K562 (cell line): ENCODE results near the gene INKA2. TPM values are rescaled to one million over a fixed set of nuclear protein-coding genes. Genes with fewer than 3 reads are reported as not detected.
A peak's percentile ranks its signal among the peaks of the same experiment; 100 is the strongest.

Source experiments
- BMI1 ChIP-seq: fragments of 150-350 bp; IDR thresholded peaks from 2 replicates; pipeline ENCODE4 v1.6.1; 2014; ENCODE audit warnings: low read length
- CBX5 ChIP-seq: IDR thresholded peaks from 2 replicates; pipeline ENCODE4 v1.6.1; 2014; ENCODE audit warnings: low read depth, borderline replicate concordance
- CHCHD3 ChIP-seq: fragments of 250-450 bp; sonication (Bioruptor Pico); IDR thresholded peaks from 2 replicates; pipeline ENCODE4 v2.1.2; 2022; ENCODE audit warnings: mild to moderate bottlenecking
- GABPB1 ChIP-seq: sonication (generic); formaldehyde crosslinking; IDR thresholded peaks from 2 replicates; pipeline ENCODE4 v1.8.0; 2022; ENCODE audit warnings: mild to moderate bottlenecking, missing genetic modification reagents
- GATAD2A ChIP-seq: fragments of 450-650 bp; IDR thresholded peaks from 2 replicates; pipeline ENCODE4 v1.6.1; 2017
- HDAC8 ChIP-seq: fragments of 450-650 bp; IDR thresholded peaks from 2 replicates; pipeline ENCODE4 v1.6.1; 2016; ENCODE audit warnings: mild to moderate bottlenecking, missing genetic modification characterization, moderate library complexity, missing compliant biosample characterization
- KLF16 ChIP-seq: IDR thresholded peaks from 2 replicates; pipeline ENCODE4 v1.6.1; 2016; ENCODE audit warnings: antibody characterized with exemption
- KLF6 ChIP-seq: fragments of 250-450 bp; sonication (Bioruptor Pico); IDR thresholded peaks from 2 replicates; pipeline ENCODE4 v1.4.0; 2020; ENCODE audit warnings: mild to moderate bottlenecking, moderate library complexity, borderline replicate concordance
- MAFG ChIP-seq: fragments of 450-650 bp; conservative IDR thresholded peaks from 2 replicates; pipeline ENCODE4 v1.6.1; 2016; ENCODE audit warnings: missing genetic modification characterization, missing compliant biosample characterization
- MEIS2 ChIP-seq: fragments of 450-650 bp; IDR thresholded peaks from 2 replicates; pipeline ENCODE4 v1.6.1; 2014; ENCODE audit warnings: mild to moderate bottlenecking; ENCODE audit not compliant: partially characterized antibody
- PCBP1 ChIP-seq: fragments of 200-400 bp; formaldehyde crosslinking; IDR thresholded peaks from 2 replicates; pipeline ENCODE4 v1.6.1; 2018; ENCODE audit warnings: mild to moderate bottlenecking, low read depth, low read length; ENCODE audit not compliant: poor library complexity, severe bottlenecking
- PML ChIP-seq: IDR thresholded peaks from 2 replicates; pipeline ENCODE4 v1.6.1; 2012; ENCODE audit warnings: low read length, inconsistent platforms
- RHOXF2B ChIP-seq: fragments of 250-450 bp; sonication (Bioruptor Pico); conservative IDR thresholded peaks from 2 replicates; pipeline ENCODE4 v1.5.1; 2021
- TCFL5 ChIP-seq: fragments of 250-450 bp; sonication (Bioruptor Pico); conservative IDR thresholded peaks from 2 replicates; pipeline ENCODE4 v1.6.1; 2021; ENCODE audit warnings: mild to moderate bottlenecking, moderate library complexity, matching md5 sums
- TEAD2 ChIP-seq: fragments of 450-650 bp; IDR thresholded peaks from 2 replicates; pipeline ENCODE4 v1.6.1; 2016; ENCODE audit warnings: missing genetic modification characterization, control low read depth, missing compliant biosample characterization
- ZC3H11A ChIP-seq: IDR thresholded peaks from 2 replicates; pipeline ENCODE4 v1.6.1; 2012; ENCODE audit warnings: low read depth, low read length, improper control_type of control experiment
- ZC3H8 ChIP-seq: fragments of 450-650 bp; IDR thresholded peaks from 2 replicates; pipeline ENCODE4 v1.6.1; 2017
- polyA plus RNA-seq, 8 experiments: library from polyadenylated mRNA; depleted of rRNA in 4 of 8; stranded (reverse) in 5 of 8; unstranded in 3 of 8; fragments of >200 nt; fragmentation: Nextera tagmentation in 2 of 8; fragmentation: Illumina TruSeq in 1 of 8; extraction: Ambion mirVana in 2 of 8; extraction: Trizol in 1 of 8; gene quantifications; 2 replicates each; pipeline versions ENCODE4 v1.2.1 to v1.2.3, GENCODE V29; 2011 to 2014; ENCODE audit warnings: inconsistent platforms in 1 of 8, missing spikeins in 1 of 8
- total RNA-seq, 7 experiments: library from RNA; depleted of rRNA in 6 of 7; stranded (reverse); fragments of >200 nt in 6 of 7; fragmentation: Illumina TruSeq in 2 of 7; extraction: Trizol in 2 of 7; gene quantifications; 2 replicates each; pipeline versions ENCODE4 v1.2.1 to v1.2.3, GENCODE V29; 2011 to 2021; ENCODE audit warnings: low replicate concordance in 1 of 7
- TF ChIP-seq, protein P1 (sequence below): fragments of 150-350 bp; IDR thresholded peaks from 2 replicates; pipeline ENCODE4 v1.6.1; 2014; ENCODE audit warnings: low read depth, mild to moderate bottlenecking, low read length, borderline replicate concordance
- TF ChIP-seq, protein P2 (sequence below): sonication (generic); formaldehyde crosslinking; IDR thresholded peaks from 2 replicates; pipeline ENCODE4 v1.8.1; 2022; ENCODE audit warnings: missing genetic modification reagents
- TF ChIP-seq, protein P3 (sequence below): fragments of 200-800 bp; sonication (Bioruptor generic); IDR thresholded peaks from 2 replicates; pipeline ENCODE4 v1.6.1; 2017; ENCODE audit warnings: missing genetic modification characterization, missing compliant biosample characterization
- TF ChIP-seq, protein P4 (sequence below): fragments of 250-450 bp; sonication (Bioruptor Pico); IDR thresholded peaks from 2 replicates; pipeline ENCODE4 v1.5.0; 2021
- TF ChIP-seq, protein P5 (sequence below): fragments of 450-650 bp; formaldehyde crosslinking; IDR thresholded peaks from 2 replicates; pipeline ENCODE4 v1.4.0; 2020; ENCODE audit warnings: mild to moderate bottlenecking, mixed read lengths

INKA2 gene
- total and polyA plus RNA-seq, 9 of the 15 experiments (the other 6 are each of a cell fraction or from before 2014, with no cell fraction given) = 0.04 to 1.4 (median 0.26) TPM; not detected in 1

DNA sequence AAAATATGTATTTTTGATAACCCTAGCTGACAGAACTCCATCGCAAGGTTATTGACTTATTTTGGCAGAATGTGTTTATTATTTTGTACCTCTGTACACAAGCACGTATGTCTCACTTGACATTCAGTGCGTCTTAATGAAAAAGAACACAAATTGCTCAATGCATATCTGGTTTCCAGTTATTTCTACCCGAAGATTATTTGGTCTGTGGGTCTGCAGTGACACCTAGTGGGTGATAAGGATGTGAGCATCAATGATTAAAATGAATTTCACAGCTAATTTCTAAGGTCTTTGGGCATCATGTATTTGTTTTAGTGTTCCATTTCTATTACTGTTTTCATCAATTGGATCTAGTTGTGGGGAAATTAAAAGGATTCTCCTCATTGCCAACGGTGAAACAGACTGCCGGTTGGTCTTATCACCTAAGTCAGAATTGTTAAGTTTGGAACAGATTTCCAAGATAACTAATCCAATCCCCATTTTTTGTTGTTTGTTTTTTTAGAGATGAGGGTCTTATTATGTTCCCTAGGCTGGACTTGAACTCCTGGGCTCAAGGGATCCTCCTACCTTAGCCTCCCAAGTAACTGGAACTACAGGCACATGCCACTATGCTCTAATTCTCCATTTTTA, 30.4 kb upstream of the INKA2 start (continued):
- TF ChIP-seq GABPB1 = no peak
- TF ChIP-seq RHOXF2B = no peak
- no peak for TF ChIP-seq TCFL5 (CRISPR knock-in tag)
- TF ChIP-seq TEAD2 (tag) = no peak
- TF ChIP-seq, protein P1, sequence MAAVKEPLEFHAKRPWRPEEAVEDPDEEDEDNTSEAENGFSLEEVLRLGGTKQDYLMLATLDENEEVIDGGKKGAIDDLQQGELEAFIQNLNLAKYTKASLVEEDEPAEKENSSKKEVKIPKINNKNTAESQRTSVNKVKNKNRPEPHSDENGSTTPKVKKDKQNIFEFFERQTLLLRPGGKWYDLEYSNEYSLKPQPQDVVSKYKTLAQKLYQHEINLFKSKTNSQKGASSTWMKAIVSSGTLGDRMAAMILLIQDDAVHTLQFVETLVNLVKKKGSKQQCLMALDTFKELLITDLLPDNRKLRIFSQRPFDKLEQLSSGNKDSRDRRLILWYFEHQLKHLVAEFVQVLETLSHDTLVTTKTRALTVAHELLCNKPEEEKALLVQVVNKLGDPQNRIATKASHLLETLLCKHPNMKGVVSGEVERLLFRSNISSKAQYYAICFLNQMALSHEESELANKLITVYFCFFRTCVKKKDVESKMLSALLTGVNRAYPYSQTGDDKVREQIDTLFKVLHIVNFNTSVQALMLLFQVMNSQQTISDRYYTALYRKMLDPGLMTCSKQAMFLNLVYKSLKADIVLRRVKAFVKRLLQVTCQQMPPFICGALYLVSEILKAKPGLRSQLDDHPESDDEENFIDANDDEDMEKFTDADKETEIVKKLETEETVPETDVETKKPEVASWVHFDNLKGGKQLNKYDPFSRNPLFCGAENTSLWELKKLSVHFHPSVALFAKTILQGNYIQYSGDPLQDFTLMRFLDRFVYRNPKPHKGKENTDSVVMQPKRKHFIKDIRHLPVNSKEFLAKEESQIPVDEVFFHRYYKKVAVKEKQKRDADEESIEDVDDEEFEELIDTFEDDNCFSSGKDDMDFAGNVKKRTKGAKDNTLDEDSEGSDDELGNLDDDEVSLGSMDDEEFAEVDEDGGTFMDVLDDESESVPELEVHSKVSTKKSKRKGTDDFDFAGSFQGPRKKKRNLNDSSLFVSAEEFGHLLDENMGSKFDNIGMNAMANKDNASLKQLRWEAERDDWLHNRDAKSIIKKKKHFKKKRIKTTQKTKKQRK = no peak
- TF ChIP-seq, protein P2, sequence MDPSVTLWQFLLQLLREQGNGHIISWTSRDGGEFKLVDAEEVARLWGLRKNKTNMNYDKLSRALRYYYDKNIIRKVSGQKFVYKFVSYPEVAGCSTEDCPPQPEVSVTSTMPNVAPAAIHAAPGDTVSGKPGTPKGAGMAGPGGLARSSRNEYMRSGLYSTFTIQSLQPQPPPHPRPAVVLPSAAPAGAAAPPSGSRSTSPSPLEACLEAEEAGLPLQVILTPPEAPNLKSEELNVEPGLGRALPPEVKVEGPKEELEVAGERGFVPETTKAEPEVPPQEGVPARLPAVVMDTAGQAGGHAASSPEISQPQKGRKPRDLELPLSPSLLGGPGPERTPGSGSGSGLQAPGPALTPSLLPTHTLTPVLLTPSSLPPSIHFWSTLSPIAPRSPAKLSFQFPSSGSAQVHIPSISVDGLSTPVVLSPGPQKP (CRISPR knock-in tag) = no peak
- TF ChIP-seq, protein P3, sequence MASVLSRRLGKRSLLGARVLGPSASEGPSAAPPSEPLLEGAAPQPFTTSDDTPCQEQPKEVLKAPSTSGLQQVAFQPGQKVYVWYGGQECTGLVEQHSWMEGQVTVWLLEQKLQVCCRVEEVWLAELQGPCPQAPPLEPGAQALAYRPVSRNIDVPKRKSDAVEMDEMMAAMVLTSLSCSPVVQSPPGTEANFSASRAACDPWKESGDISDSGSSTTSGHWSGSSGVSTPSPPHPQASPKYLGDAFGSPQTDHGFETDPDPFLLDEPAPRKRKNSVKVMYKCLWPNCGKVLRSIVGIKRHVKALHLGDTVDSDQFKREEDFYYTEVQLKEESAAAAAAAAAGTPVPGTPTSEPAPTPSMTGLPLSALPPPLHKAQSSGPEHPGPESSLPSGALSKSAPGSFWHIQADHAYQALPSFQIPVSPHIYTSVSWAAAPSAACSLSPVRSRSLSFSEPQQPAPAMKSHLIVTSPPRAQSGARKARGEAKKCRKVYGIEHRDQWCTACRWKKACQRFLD (CRISPR knock-in tag) = no peak
- no peak for TF ChIP-seq ZC3H11A
- no peak for TF ChIP-seq MEIS2
- TF ChIP-seq ZC3H8 = no peak
- TF ChIP-seq GATAD2A = no peak
- TF ChIP-seq BMI1 = no peak
- no peak for TF ChIP-seq PML
- no peak for TF ChIP-seq HDAC8 (tag)
- TF ChIP-seq, protein P4, sequence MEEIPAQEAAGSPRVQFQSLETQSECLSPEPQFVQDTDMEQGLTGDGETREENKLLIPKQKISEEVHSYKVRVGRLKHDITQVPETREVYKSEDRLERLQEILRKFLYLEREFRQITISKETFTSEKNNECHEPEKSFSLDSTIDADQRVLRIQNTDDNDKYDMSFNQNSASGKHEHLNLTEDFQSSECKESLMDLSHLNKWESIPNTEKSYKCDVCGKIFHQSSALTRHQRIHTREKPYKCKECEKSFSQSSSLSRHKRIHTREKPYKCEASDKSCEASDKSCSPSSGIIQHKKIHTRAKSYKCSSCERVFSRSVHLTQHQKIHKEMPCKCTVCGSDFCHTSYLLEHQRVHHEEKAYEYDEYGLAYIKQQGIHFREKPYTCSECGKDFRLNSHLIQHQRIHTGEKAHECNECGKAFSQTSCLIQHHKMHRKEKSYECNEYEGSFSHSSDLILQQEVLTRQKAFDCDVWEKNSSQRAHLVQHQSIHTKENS (CRISPR knock-in tag) = no peak
- TF ChIP-seq PCBP1 = no peak
- TF ChIP-seq KLF16 = 0 out of 2 replicates have a peak, but pooled peaks have one; percentile 26
- TF ChIP-seq CHCHD3 (CRISPR knock-in tag) = no peak
- TF ChIP-seq, protein P5, sequence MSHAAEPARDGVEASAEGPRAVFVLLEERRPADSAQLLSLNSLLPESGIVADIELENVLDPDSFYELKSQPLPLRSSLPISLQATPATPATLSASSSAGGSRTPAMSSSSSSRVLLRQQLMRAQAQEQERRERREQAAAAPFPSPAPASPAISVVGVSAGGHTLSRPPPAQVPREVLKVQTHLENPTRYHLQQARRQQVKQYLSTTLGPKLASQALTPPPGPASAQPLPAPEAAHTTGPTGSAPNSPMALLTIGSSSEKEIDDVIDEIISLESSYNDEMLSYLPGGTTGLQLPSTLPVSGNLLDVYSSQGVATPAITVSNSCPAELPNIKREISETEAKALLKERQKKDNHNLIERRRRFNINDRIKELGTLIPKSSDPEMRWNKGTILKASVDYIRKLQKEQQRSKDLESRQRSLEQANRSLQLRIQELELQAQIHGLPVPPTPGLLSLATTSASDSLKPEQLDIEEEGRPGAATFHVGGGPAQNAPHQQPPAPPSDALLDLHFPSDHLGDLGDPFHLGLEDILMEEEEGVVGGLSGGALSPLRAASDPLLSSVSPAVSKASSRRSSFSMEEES (CRISPR knock-in tag) = no peak
- TF ChIP-seq KLF6 (CRISPR knock-in tag) = no peak
- TF ChIP-seq MAFG = no peak
- no peak for TF ChIP-seq CBX5
